HT1080 (cell line): ENCODE data around the gene POC1A. TPM values are rescaled to one million over a fixed set of nuclear protein-coding genes. Genes with fewer than 3 reads are reported as not detected.
"Not testable (repeated sequence)": the region's sequence is repeated elsewhere in the genome, so short reads cannot be mapped to it uniquely, and the experiment has no call there.

Source experiments
- DNase-seq: peaks from one replicate; pipeline ENCODE4 v3.0.0-alpha.2; 2015; ENCODE audit warnings: low read depth
- total RNA-seq: library from RNA; depleted of rRNA; stranded (reverse); fragments of >200 nt; shearing (Covaris generic); gene quantifications from 2 replicates; pipeline ENCODE4 v1.2.3, GENCODE V29; 2014

Gene POC1A
- total RNA-seq, 1 experiment from 2014 or later = 31.3 TPM

GRCh38 chr3:52184690-52185089 lies 30.5 kb upstream of the POC1A start:
- DNase-seq = no peak

- no peak for DNase-seq
Measured at GRCh38 chr3:52183786-52184445, 29.7 kb upstream of the POC1A start.

GRCh38 chr3:52182691-52183090 lies 28.5 kb upstream of the POC1A start:
- no peak for DNase-seq

GRCh38 chr3:52182196-52182595 lies 28.0 kb upstream of the POC1A start:
- no peak for DNase-seq

DNA sequence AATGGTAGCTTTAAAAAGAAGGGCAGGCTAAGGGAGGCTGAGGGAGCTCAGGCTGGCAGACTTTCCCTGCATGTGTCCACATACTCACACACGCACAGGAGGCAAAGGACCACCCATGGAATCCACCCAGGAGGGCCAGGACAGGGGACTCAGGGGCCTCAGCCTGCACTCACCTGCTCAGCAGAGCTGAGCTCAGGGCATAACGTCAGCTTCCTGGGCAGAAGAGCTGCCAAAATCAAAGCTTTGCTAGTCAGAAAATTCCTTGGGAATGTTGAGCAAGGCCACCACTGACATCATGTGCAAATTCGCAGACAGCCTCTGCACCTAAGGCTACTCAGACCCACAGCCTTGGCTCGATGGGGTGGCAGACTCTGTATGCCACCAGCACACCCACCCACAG lies 27.3 kb upstream of the POC1A start:
- DNase-seq = peak; percentile 27

- DNase-seq = no peak
Measured at GRCh38 chr3:52178537-52178936, 24.3 kb upstream of the POC1A start.

- DNase-seq = not testable (repeated sequence)
Measured at GRCh38 chr3:52178126-52178525, 23.9 kb upstream of the POC1A start.

DNA sequence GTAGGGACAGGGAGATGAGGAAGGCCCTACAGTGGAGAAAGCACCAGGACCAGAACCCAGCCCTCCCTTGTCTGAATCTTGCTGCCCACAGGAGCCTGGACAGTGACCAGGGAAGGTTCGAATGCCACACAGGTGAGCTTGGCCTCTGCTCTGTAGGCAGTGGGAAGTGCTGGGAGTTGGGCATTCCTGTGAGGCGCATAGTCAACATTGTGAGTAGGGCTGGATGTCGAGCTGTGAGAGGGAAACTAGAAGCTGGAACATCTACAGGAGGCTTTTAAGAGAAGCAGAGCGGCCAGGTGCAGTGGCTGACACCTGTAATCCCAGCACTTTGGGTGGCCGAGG lies 23.4 kb upstream of the POC1A start:
- DNase-seq = no peak

GRCh38 chr3:52176951-52177700 lies 22.9 kb upstream of the POC1A start:
- no peak for DNase-seq

- no peak for DNase-seq
Measured at GRCh38 chr3:52176180-52176752, 22.0 kb upstream of the POC1A start.

- DNase-seq = no peak
Measured at GRCh38 chr3:52175416-52176179, 21.4 kb upstream of the POC1A start.

DNA sequence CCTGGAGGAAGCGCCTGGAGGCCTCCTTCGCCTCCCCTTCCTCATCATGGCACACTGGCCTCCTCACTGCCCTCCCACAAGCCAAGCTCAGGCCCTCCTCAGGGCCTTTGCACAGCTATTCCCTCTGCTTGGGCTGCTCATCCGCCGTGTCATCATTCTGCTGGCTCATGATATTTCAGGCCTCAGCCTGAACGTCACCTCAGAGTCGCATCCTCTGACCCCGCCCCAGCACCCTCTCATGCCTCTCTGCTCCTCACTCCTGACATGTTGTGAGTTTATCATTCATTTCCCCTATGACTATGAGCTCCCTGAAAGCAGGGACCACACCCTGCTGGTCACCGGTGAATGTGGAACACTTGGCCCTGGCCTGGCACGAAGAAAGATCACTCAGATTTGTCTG lies 20.7 kb upstream of the POC1A start:
- DNase-seq = peak; percentile 34

DNA sequence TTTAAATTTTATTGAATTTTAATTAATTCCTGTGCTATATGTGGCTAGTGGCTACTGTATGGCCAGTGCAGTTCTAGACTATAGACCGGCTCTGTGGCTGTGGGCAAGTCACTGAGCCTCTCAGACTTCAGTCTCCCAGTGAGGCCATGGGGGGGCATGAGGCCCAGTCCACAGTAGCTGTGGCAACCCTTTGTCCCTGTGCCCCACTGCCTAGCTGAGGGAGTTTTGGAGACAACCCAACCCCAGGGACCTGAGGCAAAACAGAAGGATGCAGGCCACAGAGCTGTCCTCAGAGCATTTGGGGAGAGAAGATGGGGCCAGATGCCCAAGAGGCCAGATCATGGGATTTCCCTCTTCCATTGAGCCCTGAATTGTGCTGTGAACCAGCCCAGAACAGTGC lies 18.9 kb upstream of the POC1A start:
- no peak for DNase-seq

GRCh38 chr3:52172262-52172757 lies 18.1 kb upstream of the POC1A start:
- no peak for DNase-seq

GRCh38 chr3:52171514-52172261 lies 17.5 kb upstream of the POC1A start:
- DNase-seq = peak; percentile 36

GRCh38 chr3:52170217-52170616 lies 16.0 kb upstream of the POC1A start:
- DNase-seq = not testable (repeated sequence)

DNA sequence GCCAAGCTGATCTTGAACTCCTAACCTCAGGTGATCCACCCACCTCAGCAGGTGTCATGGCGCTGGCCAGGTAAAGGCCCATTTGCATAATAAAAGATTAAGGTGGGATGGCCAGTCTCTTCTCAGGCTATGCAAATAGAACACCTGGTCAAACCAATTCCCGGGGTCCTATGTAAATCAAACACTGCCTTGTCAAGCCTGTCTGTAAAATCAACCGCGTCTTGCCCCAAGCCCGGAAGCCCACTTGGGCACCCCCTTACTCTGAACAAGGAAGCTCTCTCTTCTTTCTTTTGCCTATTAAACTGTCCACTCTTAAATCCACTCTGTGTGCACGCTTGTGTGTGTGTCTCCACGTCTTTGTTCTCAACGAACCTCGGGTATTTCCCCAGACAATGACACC lies 13.0 kb upstream of the POC1A start:
- no peak for DNase-seq

GRCh38 chr3:52162250-52162872 lies 8.1 kb upstream of the POC1A start:
- no peak for DNase-seq

DNA sequence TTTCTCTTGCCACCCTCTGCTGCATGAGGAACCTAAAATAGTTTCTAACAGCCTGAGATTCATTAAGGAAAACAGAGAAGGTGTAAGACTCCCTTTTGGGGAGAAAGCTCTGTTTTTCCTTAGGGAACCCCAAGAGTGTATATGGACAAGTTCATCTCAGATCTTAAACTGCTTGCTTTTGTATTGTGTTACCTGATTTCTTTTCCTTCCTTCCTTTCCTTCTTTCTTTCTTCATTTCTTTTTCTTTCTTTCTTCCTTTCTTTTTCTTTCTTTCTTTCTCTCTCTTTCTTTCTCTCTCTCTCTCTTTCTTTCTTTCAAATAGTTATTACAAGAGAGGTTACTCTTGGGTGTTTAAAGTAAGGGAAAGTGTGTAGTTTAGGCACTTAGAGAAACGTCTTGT lies 5.3 kb upstream of the POC1A start:
- DNase-seq = no peak

GRCh38 chr3:52155912-52156311 lies 1.7 kb upstream of the POC1A start:
- no peak for DNase-seq
